Nephron progenitor cell (in vitro differentiated cells): ENCODE measurements around the gene COPB2.

ENCODE experiments used
- DNase-seq: peaks from one replicate; pipeline ENCODE4 v3.0.0; 2021
- H3K27ac Mint-ChIP-seq: 2 replicates; pipeline ENCODE4 v1.8.0; 2021; ENCODE audit warnings: mild to moderate bottlenecking, moderate library complexity, mixed read lengths
- H3K27me3 Mint-ChIP-seq: 2 replicates; pipeline ENCODE4 v1.8.0; 2021; ENCODE audit warnings: mild to moderate bottlenecking, low read depth, mixed read lengths; ENCODE audit not compliant: poor library complexity
- H3K36me3 Mint-ChIP-seq: 2 replicates; pipeline ENCODE4 v1.8.0; 2021; ENCODE audit warnings: low read depth, mixed read lengths
- H3K4me1 Mint-ChIP-seq: 2 replicates; pipeline ENCODE4 v1.8.0; 2021; ENCODE audit warnings: mixed read lengths
- H3K4me3 Mint-ChIP-seq: 2 replicates; pipeline ENCODE4 v1.8.0; 2021; ENCODE audit warnings: mild to moderate bottlenecking, moderate library complexity, mixed read lengths
- H3K9me3 Mint-ChIP-seq: 2 replicates; pipeline ENCODE4 v1.8.0; 2021; ENCODE audit warnings: mild to moderate bottlenecking, moderate library complexity, mixed read lengths
- TF ChIP-seq, protein P1 (sequence below): fragments of 200-600 bp; sonication (generic); IDR thresholded peaks from 2 replicates; pipeline ENCODE4 v1.5.0; 2021; ENCODE audit warnings: antibody characterized with exemption

The COPB2 gene

GRCh38 chr3:139318826-139319225 lies 70.6 kb downstream of the COPB2 start:
- TF ChIP-seq, protein P1, sequence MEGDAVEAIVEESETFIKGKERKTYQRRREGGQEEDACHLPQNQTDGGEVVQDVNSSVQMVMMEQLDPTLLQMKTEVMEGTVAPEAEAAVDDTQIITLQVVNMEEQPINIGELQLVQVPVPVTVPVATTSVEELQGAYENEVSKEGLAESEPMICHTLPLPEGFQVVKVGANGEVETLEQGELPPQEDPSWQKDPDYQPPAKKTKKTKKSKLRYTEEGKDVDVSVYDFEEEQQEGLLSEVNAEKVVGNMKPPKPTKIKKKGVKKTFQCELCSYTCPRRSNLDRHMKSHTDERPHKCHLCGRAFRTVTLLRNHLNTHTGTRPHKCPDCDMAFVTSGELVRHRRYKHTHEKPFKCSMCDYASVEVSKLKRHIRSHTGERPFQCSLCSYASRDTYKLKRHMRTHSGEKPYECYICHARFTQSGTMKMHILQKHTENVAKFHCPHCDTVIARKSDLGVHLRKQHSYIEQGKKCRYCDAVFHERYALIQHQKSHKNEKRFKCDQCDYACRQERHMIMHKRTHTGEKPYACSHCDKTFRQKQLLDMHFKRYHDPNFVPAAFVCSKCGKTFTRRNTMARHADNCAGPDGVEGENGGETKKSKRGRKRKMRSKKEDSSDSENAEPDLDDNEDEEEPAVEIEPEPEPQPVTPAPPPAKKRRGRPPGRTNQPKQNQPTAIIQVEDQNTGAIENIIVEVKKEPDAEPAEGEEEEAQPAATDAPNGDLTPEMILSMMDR = no peak
- Mint-ChIP-seq H3K36me3 (no peaks in the 10 kb centered on the region), H3K4me3 (no peak overlapping the region), H3K27ac (no peak overlapping the region), H3K9me3 (no peaks in the 10 kb centered on the region), H3K4me1 (peaks cover 6% of the 10 kb centered on the region), H3K27me3 (peaks cover 28% of the 10 kb centered on the region)
- DNase-seq = no peak

DNA sequence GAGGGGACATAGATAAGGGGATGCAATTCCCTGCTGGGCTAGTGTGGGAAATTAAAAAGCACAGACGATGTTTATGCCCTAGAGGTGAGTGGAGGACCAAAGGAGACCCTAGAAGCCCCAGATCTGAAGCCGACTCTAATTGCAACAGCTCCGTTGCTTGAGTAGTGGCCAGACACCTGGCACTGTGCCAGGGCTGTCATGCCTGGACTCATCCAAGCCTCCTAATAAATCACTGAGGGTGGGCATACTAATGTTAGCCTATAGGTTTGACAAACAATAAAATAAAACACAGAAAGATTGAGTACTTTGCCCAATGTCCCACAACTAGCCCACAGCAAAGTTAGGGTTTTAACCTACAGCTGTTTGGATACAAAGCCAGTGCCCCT lies 71.0 kb downstream of the COPB2 start:
- Mint-ChIP-seq H3K27ac (no peak overlapping the region), H3K27me3 (peaks cover 31% of the 10 kb centered on the region), H3K9me3 (no peaks in the 10 kb centered on the region), H3K4me1 (peaks cover 6% of the 10 kb centered on the region), H3K4me3 (no peak overlapping the region), H3K36me3 (no peaks in the 10 kb centered on the region)
- DNase-seq = no peak
- TF ChIP-seq, protein P1 = no peak

GRCh38 chr3:139317660-139318430 lies 71.6 kb downstream of the COPB2 start:
- TF ChIP-seq, protein P1 = no peak
- no peak overlapping the region for H3K4me3 Mint-ChIP-seq
- H3K4me1 Mint-ChIP-seq = peaks cover 6% of the 10 kb centered on the region
- no peak overlapping the region for H3K27ac Mint-ChIP-seq
- no peaks in the 10 kb centered on the region for H3K9me3 Mint-ChIP-seq
- H3K36me3 Mint-ChIP-seq = no peaks in the 10 kb centered on the region
- no peak for DNase-seq
- peaks cover 29% of the 10 kb centered on the region for H3K27me3 Mint-ChIP-seq

- H3K4me1 Mint-ChIP-seq = peaks cover 6% of the 10 kb centered on the region
- no peaks in the 10 kb centered on the region for H3K9me3 Mint-ChIP-seq
- H3K36me3 Mint-ChIP-seq = no peaks in the 10 kb centered on the region
- H3K27me3 Mint-ChIP-seq = peaks cover 29% of the 10 kb centered on the region
- H3K4me3 Mint-ChIP-seq = no peak overlapping the region
- TF ChIP-seq, protein P1 = no peak
- H3K27ac Mint-ChIP-seq = no peak overlapping the region
- no peak for DNase-seq
Observed at GRCh38 chr3:139317215-139317614, 72.2 kb downstream of the COPB2 start.

- Mint-ChIP-seq H3K9me3 (no peaks in the 10 kb centered on the region), H3K4me1 (peaks cover 17% of the 10 kb centered on the region), H3K27ac (no peak overlapping the region), H3K36me3 (no peaks in the 10 kb centered on the region), H3K4me3 (no peak overlapping the region), H3K27me3 (peaks cover 25% of the 10 kb centered on the region)
- no peak for DNase-seq
- TF ChIP-seq, protein P1 = no peak
Observed at GRCh38 chr3:139313921-139314320, 75.5 kb downstream of the COPB2 start.

DNA sequence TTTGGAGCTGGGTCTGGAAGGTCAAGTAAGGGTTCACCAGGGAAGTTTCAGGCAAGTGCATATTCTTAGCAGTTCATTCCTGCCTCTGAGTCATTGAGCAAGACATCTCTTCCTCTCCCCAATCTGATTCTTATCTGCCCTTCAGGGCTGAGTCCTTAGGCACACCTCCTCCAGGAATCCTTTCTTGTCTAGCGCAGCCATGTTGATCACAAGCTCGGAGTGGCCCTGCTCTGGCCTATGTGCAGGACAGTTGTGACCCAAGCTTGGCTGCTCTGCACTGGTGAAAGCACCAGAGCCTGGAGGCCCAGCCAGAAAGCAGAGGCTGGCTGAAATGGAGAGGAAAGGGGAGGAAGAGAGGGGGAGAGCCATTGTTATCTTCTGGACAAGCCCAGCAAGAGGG lies 76.5 kb downstream of the COPB2 start:
- Mint-ChIP-seq H3K36me3 (no peaks in the 10 kb centered on the region), H3K27ac (peak overlapping the region; percentile 55), H3K27me3 (peaks cover 25% of the 10 kb centered on the region), H3K4me1 (peaks cover 21% of the 10 kb centered on the region), H3K4me3 (no peak overlapping the region), H3K9me3 (no peaks in the 10 kb centered on the region)
- DNase-seq = no peak
- TF ChIP-seq, protein P1 = no peak
